ENCODE data around the gene STIP1. TPM values are rescaled to one million over a fixed set of nuclear protein-coding genes. Genes with fewer than 3 reads are reported as not detected.

The STIP1 gene
- total and polyA plus RNA-seq, 9 of the 15 experiments (the other 6 are each of a cell fraction or from before 2014, with no cell fraction given): 58.1 to 465 (median 346) TPM

GRCh38 chr11:64165842-64166635 lies 19.9 kb upstream of the STIP1 start, which contains the start of gene MACROD1 (continued):
- TF ChIP-seq CHD7 (IDR thresholded peaks at IDR 0.05; ENCODE audit: low read depth, low read length): no peak
- TF ChIP-seq BRCA1 (IDR thresholded peaks at IDR 0.05): no peak
- no peak for TF ChIP-seq BRCA1 (CRISPR knock-in tag; IDR thresholded peaks at IDR 0.05)
- TF ChIP-seq JUN (IDR thresholded peaks at IDR 0.05; ENCODE audit: borderline replicate concordance, low read depth, low read length): no peak
- no peak for TF ChIP-seq JUN (CRISPR knock-in tag; IDR thresholded peaks at IDR 0.05; ENCODE audit: borderline replicate concordance)
- no peak for TF ChIP-seq ZBTB5 (IDR thresholded peaks at IDR 0.05)
- TF ChIP-seq ZNF444 (CRISPR knock-in tag; IDR thresholded peaks at IDR 0.05): no peak
- TF ChIP-seq LARP7 (IDR thresholded peaks at IDR 0.05): no peak
- no peak for TF ChIP-seq TFAM (CRISPR knock-in tag; conservative IDR thresholded peaks at IDR 0.05)
- no peak for TF ChIP-seq HINFP (tag; conservative IDR thresholded peaks at IDR 0.05; ENCODE audit: low read depth)
- TF ChIP-seq ZFX (CRISPR knock-in tag; IDR thresholded peaks at IDR 0.05): peak; percentile 94
- TF ChIP-seq ZNF75A (CRISPR knock-in tag; IDR thresholded peaks at IDR 0.05): no peak
